ENCODE results near the gene CXXC5. TPM values are rescaled to one million over a fixed set of nuclear protein-coding genes. Genes with fewer than 3 reads are reported as not detected.

Gene CXXC5
- total and polyA plus RNA-seq, 12 donors = 28.7 to 51.6 (median 36.0) TPM

- Histone ChIP-seq H3K4me1 (peaks cover 6 to 37% (median 24%) of the 10 kb centered on the region in 9 donors), H3K9me3 (no peaks in the 10 kb centered on the region), H3K27me3 (peaks cover 0 to 26% (median 0%) of the 10 kb centered on the region in 7 donors), H3K4me3 (no peak overlapping the region), H3K27ac (no peak overlapping the region), H3K36me3 (no peaks in the 10 kb centered on the region)
- DNase-seq (no peak), ATAC-seq (no peak)
- WGBS, 2 donors = 96 to 97% methylated on average over 4 of the region's 4 CpGs
- intact Hi-C loops (cut with DNase I) = loop anchor here in 2 of 10 donors (5.0 kb wide), 2 partner anchors 58 to 63 kb away; no protein-coding TSS in a partner anchor
- no peak for TF ChIP-seq CTCF (IDR thresholded peaks at IDR 0.05)
Measured at GRCh38 chr5:139704748-139705147, 56.6 kb downstream of the CXXC5 start.

- peaks cover 6 to 41% (median 28%) of the 10 kb centered on the region in 9 donors for H3K4me1 ChIP-seq
- no peak for TF ChIP-seq CTCF (IDR thresholded peaks at IDR 0.05)
- no peaks in the 10 kb centered on the region for H3K9me3 ChIP-seq
- ATAC-seq (no peak), DNase-seq (no peak)
- H3K27me3 ChIP-seq = peaks cover 0 to 30% (median 0%) of the 10 kb centered on the region in 7 donors
- no peaks in the 10 kb centered on the region for H3K36me3 ChIP-seq
- WGBS, 2 donors = 80 to 86% methylated on average over 3 of the region's 3 CpGs
- intact Hi-C loops (cut with DNase I) = loop anchor here in 1 of 10 donors (5.0 kb wide), 1 partner anchor 57 kb away; no protein-coding TSS in a partner anchor
- no peak overlapping the region for H3K27ac ChIP-seq
- no peak overlapping the region for H3K4me3 ChIP-seq
Measured at GRCh38 chr5:139705191-139705590, 57.0 kb downstream of the CXXC5 start.

GRCh38 chr5:139705655-139706587 is 57.8 kb downstream of the CXXC5 start:
- ATAC-seq (no peak), DNase-seq (no peak)
- peaks cover 10 to 42% (median 35%) of the 10 kb centered on the region in 9 donors for H3K4me1 ChIP-seq
- intact Hi-C loops (cut with DNase I) = loop anchor here in 1 of 10 donors (5.0 kb wide), 1 partner anchor 56 kb away; no protein-coding TSS in a partner anchor
- WGBS, 2 donors = 65 to 73% methylated on average over 10 of the region's 10 CpGs
- peak overlapping the region in 1 of 10 donors; percentile 26 for H3K27ac ChIP-seq
- no peak for TF ChIP-seq CTCF (IDR thresholded peaks at IDR 0.05)
- H3K36me3 ChIP-seq = no peaks in the 10 kb centered on the region
- peaks cover 0 to 37% (median 0%) of the 10 kb centered on the region in 7 donors for H3K27me3 ChIP-seq
- no peaks in the 10 kb centered on the region for H3K9me3 ChIP-seq
- no peak overlapping the region for H3K4me3 ChIP-seq

- no peak for TF ChIP-seq CTCF (IDR thresholded peaks at IDR 0.05)
- Histone ChIP-seq H3K4me1 (peaks cover 12 to 46% (median 39%) of the 10 kb centered on the region in 9 donors), H3K27ac (no peak overlapping the region), H3K9me3 (no peaks in the 10 kb centered on the region), H3K36me3 (no peaks in the 10 kb centered on the region), H3K4me3 (no peak overlapping the region), H3K27me3 (peaks cover 0 to 37% (median 0%) of the 10 kb centered on the region in 7 donors)
- 93 to 94% methylated on average over 5 of the region's 5 CpGs for WGBS, 2 donors
- ATAC-seq (no peak), DNase-seq (no peak)
- intact Hi-C loops (cut with DNase I) = loop anchor here in 2 of 10 donors (2.0 to 5.0 kb wide), 2 partner anchors 55 to 71 kb away; no protein-coding TSS in a partner anchor
Measured at GRCh38 chr5:139707445-139708003, 59.4 kb downstream of the CXXC5 start.

Data from heart right ventricle (tissue), 16 donors.